ENCODE results near the gene KIT.

KIT gene

GRCh38 chr4:54716478-54717065 lies 58.8 kb downstream of the KIT start:
- no peaks in the 10 kb centered on the region for H3K9me3 ChIP-seq (ENCODE audit: severe bottlenecking)
- no peaks in the 10 kb centered on the region for H3K4me1 ChIP-seq (ENCODE audit: insufficient read depth, poor library complexity, severe bottlenecking)
- H3K27me3 ChIP-seq (ENCODE audit: insufficient read depth, poor library complexity, severe bottlenecking) = no peaks in the 10 kb centered on the region
- no peaks in the 10 kb centered on the region for H3K36me3 ChIP-seq (ENCODE audit: low read depth)
- no peak for TF ChIP-seq CTCF (IDR thresholded peaks at IDR 0.05; ENCODE audit: poor library complexity, severe bottlenecking)
- no peak for DNase-seq (ENCODE audit: low spot score)
- H3K4me3 ChIP-seq (ENCODE audit: severe bottlenecking) = no peak overlapping the region
- ATAC-seq (ENCODE audit: low read depth) = no peak
- H3K27ac ChIP-seq (ENCODE audit: poor library complexity, severe bottlenecking) = no peak overlapping the region

- Histone ChIP-seq H3K27ac (ENCODE audit: poor library complexity, severe bottlenecking) (no peak overlapping the region), H3K4me3 (ENCODE audit: severe bottlenecking) (no peak overlapping the region), H3K36me3 (ENCODE audit: low read depth) (no peaks in the 10 kb centered on the region), H3K4me1 (ENCODE audit: insufficient read depth, poor library complexity, severe bottlenecking) (no peaks in the 10 kb centered on the region), H3K27me3 (ENCODE audit: insufficient read depth, poor library complexity, severe bottlenecking) (no peaks in the 10 kb centered on the region), H3K9me3 (ENCODE audit: severe bottlenecking) (no peaks in the 10 kb centered on the region)
- ATAC-seq (ENCODE audit: low read depth) (no peak), DNase-seq (ENCODE audit: low spot score) (no peak)
- TF ChIP-seq CTCF (IDR thresholded peaks at IDR 0.05; ENCODE audit: poor library complexity, severe bottlenecking) = no peak
Measured at GRCh38 chr4:54717694-54718093, 59.9 kb downstream of the KIT start.

GRCh38 chr4:54719378-54719777 lies 61.6 kb downstream of the KIT start:
- Histone ChIP-seq H3K4me1 (ENCODE audit: insufficient read depth, poor library complexity, severe bottlenecking) (no peaks in the 10 kb centered on the region), H3K27me3 (ENCODE audit: insufficient read depth, poor library complexity, severe bottlenecking) (no peaks in the 10 kb centered on the region)
- TF ChIP-seq CTCF (IDR thresholded peaks at IDR 0.05; ENCODE audit: poor library complexity, severe bottlenecking) = no peak

GRCh38 chr4:54723220-54723619 lies 65.5 kb downstream of the KIT start:
- Histone ChIP-seq H3K36me3 (ENCODE audit: low read depth) (no peaks in the 10 kb centered on the region), H3K27me3 (ENCODE audit: insufficient read depth, poor library complexity, severe bottlenecking) (no peaks in the 10 kb centered on the region), H3K4me3 (ENCODE audit: severe bottlenecking) (no peak overlapping the region), H3K27ac (ENCODE audit: poor library complexity, severe bottlenecking) (no peak overlapping the region), H3K4me1 (ENCODE audit: insufficient read depth, poor library complexity, severe bottlenecking) (no peaks in the 10 kb centered on the region), H3K9me3 (ENCODE audit: severe bottlenecking) (no peaks in the 10 kb centered on the region)
- TF ChIP-seq CTCF (IDR thresholded peaks at IDR 0.05; ENCODE audit: poor library complexity, severe bottlenecking) = no peak
- no peak for ATAC-seq (ENCODE audit: low read depth)
- DNase-seq (ENCODE audit: low spot score) = no peak

More at GRCh38 chr4:54719378-54719777, 61.6 kb downstream of the KIT start:
- H3K4me3 ChIP-seq (ENCODE audit: severe bottlenecking) = no peak overlapping the region
- H3K36me3 ChIP-seq (ENCODE audit: low read depth) = no peaks in the 10 kb centered on the region
- no peak for DNase-seq (ENCODE audit: low spot score)
- no peak overlapping the region for H3K27ac ChIP-seq (ENCODE audit: poor library complexity, severe bottlenecking)
- ATAC-seq (ENCODE audit: low read depth) = no peak
- H3K9me3 ChIP-seq (ENCODE audit: severe bottlenecking) = no peaks in the 10 kb centered on the region

- H3K9me3 ChIP-seq (ENCODE audit: severe bottlenecking) = no peaks in the 10 kb centered on the region
- no peak for TF ChIP-seq CTCF (IDR thresholded peaks at IDR 0.05; ENCODE audit: poor library complexity, severe bottlenecking)
- DNase-seq (ENCODE audit: low spot score) (no peak), ATAC-seq (ENCODE audit: low read depth) (no peak)
- H3K27ac ChIP-seq (ENCODE audit: poor library complexity, severe bottlenecking) = no peak overlapping the region
- H3K36me3 ChIP-seq (ENCODE audit: low read depth) = no peaks in the 10 kb centered on the region
- no peaks in the 10 kb centered on the region for H3K4me1 ChIP-seq (ENCODE audit: insufficient read depth, poor library complexity, severe bottlenecking)
- H3K27me3 ChIP-seq (ENCODE audit: insufficient read depth, poor library complexity, severe bottlenecking) = no peaks in the 10 kb centered on the region
- no peak overlapping the region for H3K4me3 ChIP-seq (ENCODE audit: severe bottlenecking)
Measured at GRCh38 chr4:54723820-54724219, 66.1 kb downstream of the KIT start.

Data from RWPE2 (cell line).